GM23338 (cell line): Measurements from ENCODE around the gene LDLRAD3. TPM values are rescaled to one million over a fixed set of nuclear protein-coding genes. Genes with fewer than 3 reads are reported as not detected.

Experiments used
- ATAC-seq: fragments of 200-7000 bp; cut with Tn5 transposase; 3 replicates; pipeline ENCODE4 v1.9.1; 2020
- DNase-seq: peaks from one replicate; pipeline ENCODE4 v3.0.0-alpha.2; 2015; ENCODE audit warnings: low spot score
- H2AFZ ChIP-seq: fragments of 200-600 bp; sonication (generic); 2 replicates; pipeline ENCODE4 v1.8.0; 2016; ENCODE audit warnings: antibody characterized with exemption, mild to moderate bottlenecking, moderate library complexity
- H3F3A ChIP-seq: fragments of 200-600 bp; sonication (generic); replicated peaks from 2 replicates; pipeline ENCODE4 v1.8.0; 2017; ENCODE audit warnings: antibody characterized with exemption, mixed run types, low read depth
- H3K27ac ChIP-seq: fragments of 200-600 bp; sonication (generic); 2 replicates; pipeline ENCODE4 v1.6.1; 2016; ENCODE audit warnings: low read depth
- H3K27me3 ChIP-seq: fragments of 200-600 bp; sonication (generic); 2 replicates; pipeline ENCODE4 v1.8.0; 2016; ENCODE audit warnings: mild to moderate bottlenecking, mixed run types, moderate library complexity; ENCODE audit not compliant: insufficient read depth
- H3K36me3 ChIP-seq: fragments of 200-600 bp; sonication (generic); 2 replicates; pipeline ENCODE4 v1.8.0; 2016; ENCODE audit warnings: mild to moderate bottlenecking; ENCODE audit not compliant: insufficient read depth
- H3K4me1 ChIP-seq: fragments of 200-600 bp; sonication (generic); 2 replicates; pipeline ENCODE4 v1.8.0; 2016; ENCODE audit warnings: mild to moderate bottlenecking, moderate library complexity; ENCODE audit not compliant: insufficient read depth
- H3K4me2 ChIP-seq: fragments of 200-600 bp; sonication (generic); 2 replicates; pipeline ENCODE4 v1.7.1; 2017; ENCODE audit warnings: mixed run types
- H3K4me3 ChIP-seq: fragments of 200-600 bp; sonication (generic); 2 replicates; pipeline ENCODE4 v1.6.1; 2016; ENCODE audit warnings: mixed run types
- H3K79me2 ChIP-seq: fragments of 200-600 bp; sonication (generic); replicated peaks from 2 replicates; pipeline ENCODE4 v1.8.0; 2017; ENCODE audit warnings: mild to moderate bottlenecking; ENCODE audit not compliant: insufficient read depth
- H3K9me2 ChIP-seq: fragments of 200-600 bp; sonication (generic); 2 replicates; pipeline ENCODE4 v1.8.0; 2017; ENCODE audit not compliant: insufficient read depth
- H4K20me1 ChIP-seq: fragments of 200-600 bp; sonication (generic); replicated peaks from 2 replicates; pipeline ENCODE4 v1.8.0; 2017; ENCODE audit warnings: mild to moderate bottlenecking; ENCODE audit not compliant: insufficient read depth
- H3K27ac Mint-ChIP-seq: 2 replicates; pipeline ENCODE4 v1.8.0; 2020; ENCODE audit warnings: inconsistent platforms, mild to moderate bottlenecking, moderate library complexity, mixed read lengths
- H3K27me3 Mint-ChIP-seq: 3 replicates; pipeline ENCODE4 v1.8.0; 2022; ENCODE audit warnings: low read depth, mild to moderate bottlenecking, moderate library complexity, mixed read lengths, inconsistent platforms; ENCODE audit not compliant: insufficient read depth, poor library complexity
- H3K36me3 Mint-ChIP-seq: 3 replicates; pipeline ENCODE4 v1.8.0; 2021; ENCODE audit warnings: low read depth, mild to moderate bottlenecking, inconsistent platforms, moderate library complexity, mixed read lengths
- H3K4me1 Mint-ChIP-seq: 3 replicates; pipeline ENCODE4 v1.8.0; 2020; ENCODE audit warnings: mild to moderate bottlenecking, inconsistent platforms, mixed read lengths
- H3K4me3 Mint-ChIP-seq: 3 replicates; pipeline ENCODE4 v1.8.0; 2021; ENCODE audit warnings: moderate library complexity, mild to moderate bottlenecking, inconsistent platforms, mixed read lengths
- H3K9me3 Mint-ChIP-seq: 3 replicates; pipeline ENCODE4 v1.8.0; 2020; ENCODE audit warnings: moderate library complexity, mild to moderate bottlenecking, inconsistent platforms, mixed read lengths
- CTCF ChIP-seq, 2 experiments: fragments of 200-600 bp in 1 of 2; sonication (generic) in 1 of 2; conservative IDR thresholded peaks; 2 replicates each; pipeline versions ENCODE4 v1.5.1 to v1.6.1; 2016 to 2017; ENCODE audit warnings: antibody characterized with exemption in 2 of 2, low read depth in 2 of 2, mild to moderate bottlenecking in 2 of 2, moderate library complexity in 1 of 2
- EZH2phosphoT487 ChIP-seq: fragments of 200-600 bp; sonication (generic); IDR thresholded peaks from one replicate; pipeline ENCODE4 v1.8.1; 2018; ENCODE audit warnings: antibody characterized with exemption; ENCODE audit not compliant: unreplicated experiment
- NANOG ChIP-seq: IDR thresholded peaks from 2 replicates; pipeline ENCODE4 v1.6.1; 2016; ENCODE audit warnings: antibody characterized with exemption, borderline replicate concordance
- STAT1 ChIP-seq: IDR thresholded peaks from one replicate; pipeline ENCODE4 v1.6.1; 2016; ENCODE audit warnings: antibody characterized with exemption; ENCODE audit not compliant: unreplicated experiment
- ZNF114 ChIP-seq: fragments of 250-450 bp; sonication (Bioruptor Pico); IDR thresholded peaks from 2 replicates; pipeline ENCODE4 v1.5.0; 2020; ENCODE audit warnings: mild to moderate bottlenecking, moderate library complexity
- polyA plus RNA-seq: library from polyadenylated mRNA; unstranded; fragments of >200 nt; fragmentation: Nextera tagmentation; extraction: Ambion mirVana; gene quantifications from 2 replicates; pipeline ENCODE4 v1.2.1, GENCODE V29; 2016
- total RNA-seq: library from RNA; depleted of rRNA; stranded (reverse); fragments of >200 nt; shearing (Covaris generic); gene quantifications from 2 replicates; pipeline ENCODE4 v1.2.3, GENCODE V29; 2014
- TF ChIP-seq, protein P1 (sequence below): IDR thresholded peaks from one replicate; pipeline ENCODE4 v1.6.1; 2018; ENCODE audit warnings: antibody characterized with exemption; ENCODE audit not compliant: unreplicated experiment

Gene LDLRAD3
- total and polyA plus RNA-seq, 2 experiments from 2014 or later: 8.5 to 19.4 TPM

DNA sequence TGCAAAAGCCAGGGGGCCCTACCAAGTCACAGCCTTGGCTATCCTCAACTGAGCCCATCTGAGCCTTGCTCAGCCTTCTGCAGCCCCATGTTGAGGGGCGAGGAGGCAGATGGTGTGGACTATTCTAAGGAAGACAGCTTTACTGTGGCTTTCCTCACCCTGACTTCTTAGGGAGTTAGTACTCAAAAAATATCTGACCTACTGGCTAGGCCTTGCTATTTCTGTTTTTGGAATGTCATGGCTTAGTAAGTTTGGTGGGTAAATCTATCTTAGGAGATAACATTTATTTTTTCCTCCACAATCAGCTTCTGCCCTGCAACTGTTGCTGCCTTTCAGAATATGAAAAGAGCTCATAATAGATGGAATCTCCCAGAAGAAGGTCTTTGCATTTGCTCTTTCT is 80.9 kb downstream of the LDLRAD3 start:
- H3K27me3 Mint-ChIP-seq: peaks cover 6% of the 10 kb centered on the region
- H3K4me3 Mint-ChIP-seq: no peak overlapping the region
- peaks cover 63% of the 10 kb centered on the region for H3K79me2 ChIP-seq

More for the DNA sequence above, 80.9 kb downstream of the LDLRAD3 start:
- no peaks in the 10 kb centered on the region for H3F3A ChIP-seq
- no peaks in the 10 kb centered on the region for H3K27me3 ChIP-seq
- TF ChIP-seq CTCF (conservative IDR thresholded peaks at IDR 0.05; ENCODE audit: low read depth in 2 of 2) (no peak), EZH2phosphoT487 (no peak), NANOG (no peak), ZNF114 (CRISPR knock-in tag) (no peak), STAT1 (no peak)
- TF ChIP-seq, protein P1, sequence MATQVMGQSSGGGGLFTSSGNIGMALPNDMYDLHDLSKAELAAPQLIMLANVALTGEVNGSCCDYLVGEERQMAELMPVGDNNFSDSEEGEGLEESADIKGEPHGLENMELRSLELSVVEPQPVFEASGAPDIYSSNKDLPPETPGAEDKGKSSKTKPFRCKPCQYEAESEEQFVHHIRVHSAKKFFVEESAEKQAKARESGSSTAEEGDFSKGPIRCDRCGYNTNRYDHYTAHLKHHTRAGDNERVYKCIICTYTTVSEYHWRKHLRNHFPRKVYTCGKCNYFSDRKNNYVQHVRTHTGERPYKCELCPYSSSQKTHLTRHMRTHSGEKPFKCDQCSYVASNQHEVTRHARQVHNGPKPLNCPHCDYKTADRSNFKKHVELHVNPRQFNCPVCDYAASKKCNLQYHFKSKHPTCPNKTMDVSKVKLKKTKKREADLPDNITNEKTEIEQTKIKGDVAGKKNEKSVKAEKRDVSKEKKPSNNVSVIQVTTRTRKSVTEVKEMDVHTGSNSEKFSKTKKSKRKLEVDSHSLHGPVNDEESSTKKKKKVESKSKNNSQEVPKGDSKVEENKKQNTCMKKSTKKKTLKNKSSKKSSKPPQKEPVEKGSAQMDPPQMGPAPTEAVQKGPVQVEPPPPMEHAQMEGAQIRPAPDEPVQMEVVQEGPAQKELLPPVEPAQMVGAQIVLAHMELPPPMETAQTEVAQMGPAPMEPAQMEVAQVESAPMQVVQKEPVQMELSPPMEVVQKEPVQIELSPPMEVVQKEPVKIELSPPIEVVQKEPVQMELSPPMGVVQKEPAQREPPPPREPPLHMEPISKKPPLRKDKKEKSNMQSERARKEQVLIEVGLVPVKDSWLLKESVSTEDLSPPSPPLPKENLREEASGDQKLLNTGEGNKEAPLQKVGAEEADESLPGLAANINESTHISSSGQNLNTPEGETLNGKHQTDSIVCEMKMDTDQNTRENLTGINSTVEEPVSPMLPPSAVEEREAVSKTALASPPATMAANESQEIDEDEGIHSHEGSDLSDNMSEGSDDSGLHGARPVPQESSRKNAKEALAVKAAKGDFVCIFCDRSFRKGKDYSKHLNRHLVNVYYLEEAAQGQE: no peak
- 0 out of 2 replicates have a peak, but pooled peaks cover 5% of the 10 kb centered on the region for H3K9me2 ChIP-seq
- Mint-ChIP-seq H3K27ac (peak overlapping the region; percentile 44), H3K4me1 (peaks cover 46% of the 10 kb centered on the region), H3K9me3 (no peaks in the 10 kb centered on the region; the same call in 2 of the 3 replicates), H3K36me3 (peaks cover 7% of the 10 kb centered on the region)
- no peaks in the 10 kb centered on the region for H3K36me3 ChIP-seq
- ATAC-seq: peak; percentile 53; the same call in 2 of the 3 replicates
- H3K4me2 ChIP-seq: peak overlapping the region; percentile 15; the same call in 1 of the 2 replicates
- no peaks in the 10 kb centered on the region; the same call in 1 of the 2 replicates for H4K20me1 ChIP-seq
- peaks cover 31% of the 10 kb centered on the region for H3K4me1 ChIP-seq
- H3K27ac ChIP-seq: 0 out of 2 replicates have a peak overlapping the region, but pooled peaks have one; percentile 64
- H3K4me3 ChIP-seq: no peak overlapping the region
- DNase-seq: no peak
- H2AFZ ChIP-seq: no peak overlapping the region
